Dendritic cell treated with granulocyte-macrophage colony-stimulating factor and Interleukin-4, amounts not matched to agents 40 ng/mL and 50 ng/mL, for 4 days (primary cell): ENCODE results near the gene IL6ST.
"Not testable (repeated sequence)": the region's sequence is repeated elsewhere in the genome, so short reads cannot be mapped to it uniquely, and the experiment has no call there.

Source experiments
- H3K27ac Mint-ChIP-seq: one replicate; pipeline ENCODE4 v1.8.0; 2022; ENCODE audit warnings: mild to moderate bottlenecking, mixed read lengths
- H3K27me3 Mint-ChIP-seq: one replicate; pipeline ENCODE4 v1.8.0; 2022; ENCODE audit warnings: mild to moderate bottlenecking, mixed read lengths
- H3K36me3 Mint-ChIP-seq: one replicate; pipeline ENCODE4 v1.8.0; 2022; ENCODE audit warnings: low read depth, mixed read lengths
- H3K4me1 Mint-ChIP-seq: one replicate; pipeline ENCODE4 v1.8.0; 2022; ENCODE audit warnings: low read depth, mixed read lengths
- H3K4me3 Mint-ChIP-seq: one replicate; pipeline ENCODE4 v1.8.0; 2022; ENCODE audit warnings: mild to moderate bottlenecking, moderate library complexity, mixed read lengths
- H3K9me3 Mint-ChIP-seq: one replicate; pipeline ENCODE4 v1.8.0; 2022; ENCODE audit warnings: mixed read lengths
- intact Hi-C: fragments of 100-400 bp; cut with micrococcal nuclease; formaldehyde crosslinking; loops from one replicate; pipeline ENCODE4 v1.15.0; 2022

The IL6ST gene

DNA sequence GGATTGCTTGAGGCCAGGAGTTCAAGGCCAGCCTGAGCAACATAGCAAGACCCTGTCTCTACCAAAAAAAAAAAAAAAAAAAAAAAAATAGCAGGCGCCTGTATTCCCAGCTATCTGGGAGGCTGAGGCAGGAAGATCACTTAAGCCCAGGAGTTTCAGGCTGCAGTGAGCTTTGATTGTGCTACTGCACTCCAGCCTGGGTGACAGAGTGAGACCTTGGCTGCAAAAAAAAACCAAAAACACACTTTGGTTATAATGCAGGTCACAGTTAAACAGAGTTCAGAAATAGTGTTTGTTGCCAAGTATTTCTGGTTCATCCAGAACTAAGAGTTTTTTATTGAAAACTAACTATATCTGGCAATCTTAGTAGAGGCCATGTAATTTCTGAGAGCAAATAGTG, 24.1 kb upstream of the IL6ST start:
- H3K27ac Mint-ChIP-seq = peak overlapping the region; percentile 56
- no peak overlapping the region for H3K4me3 Mint-ChIP-seq
- intact Hi-C loops = no loop called here
- peaks cover 10% of the 10 kb centered on the region for H3K9me3 Mint-ChIP-seq
- no peaks in the 10 kb centered on the region for H3K36me3 Mint-ChIP-seq
- H3K4me1 Mint-ChIP-seq = peaks cover 22% of the 10 kb centered on the region
- H3K27me3 Mint-ChIP-seq = no peaks in the 10 kb centered on the region

DNA sequence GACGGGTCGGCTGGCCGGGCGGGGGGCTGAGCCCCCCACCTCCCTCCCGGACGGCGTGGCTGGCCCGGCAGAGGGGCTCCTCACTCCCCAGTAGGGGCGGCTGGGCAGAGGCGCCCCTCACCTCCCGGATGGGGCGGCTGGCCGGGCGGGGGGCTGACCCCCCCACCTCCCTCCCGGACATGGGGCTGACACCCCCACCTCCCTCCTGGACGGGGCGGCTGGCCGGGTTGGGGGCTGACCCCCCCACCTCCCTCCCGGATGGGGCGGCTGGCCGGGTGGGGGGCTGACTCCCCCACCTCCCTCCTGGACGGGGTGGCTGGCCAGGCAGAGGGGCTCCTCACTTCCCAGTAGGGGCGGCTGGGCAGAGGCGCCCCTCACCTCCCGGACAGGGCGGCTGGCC, 19.9 kb upstream of the IL6ST start:
- H3K27me3 Mint-ChIP-seq, intact Hi-C loops, H3K4me3 Mint-ChIP-seq, H3K36me3 Mint-ChIP-seq, H3K27ac Mint-ChIP-seq: not testable (repeated sequence)
- Mint-ChIP-seq H3K9me3 (peaks cover 10% of the 10 kb centered on the region), H3K4me1 (peaks cover 21% of the 10 kb centered on the region)

DNA sequence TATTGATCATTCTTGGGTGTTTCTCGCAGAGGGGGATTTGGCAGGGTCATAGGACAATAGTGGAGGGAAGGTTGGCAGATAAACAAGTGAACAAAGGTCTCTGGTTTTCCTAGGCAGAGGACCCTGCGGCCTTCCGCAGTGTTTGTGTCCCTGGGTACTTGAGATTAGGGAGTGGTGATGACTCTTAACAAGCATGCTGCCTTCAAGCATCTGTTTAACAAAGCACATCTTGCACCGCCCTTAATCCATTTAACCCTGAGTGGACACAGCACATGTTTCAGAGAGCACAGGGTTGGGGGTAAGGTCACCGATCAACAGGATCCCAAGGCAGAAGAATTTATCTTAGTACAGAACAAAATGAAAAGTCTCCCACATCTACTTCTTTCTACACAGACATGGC, 19.2 kb upstream of the IL6ST start:
- H3K4me3 Mint-ChIP-seq, intact Hi-C loops, H3K27ac Mint-ChIP-seq, H3K36me3 Mint-ChIP-seq, H3K27me3 Mint-ChIP-seq: not testable (repeated sequence)
- H3K9me3 Mint-ChIP-seq = peaks cover 10% of the 10 kb centered on the region
- peaks cover 13% of the 10 kb centered on the region for H3K4me1 Mint-ChIP-seq

DNA sequence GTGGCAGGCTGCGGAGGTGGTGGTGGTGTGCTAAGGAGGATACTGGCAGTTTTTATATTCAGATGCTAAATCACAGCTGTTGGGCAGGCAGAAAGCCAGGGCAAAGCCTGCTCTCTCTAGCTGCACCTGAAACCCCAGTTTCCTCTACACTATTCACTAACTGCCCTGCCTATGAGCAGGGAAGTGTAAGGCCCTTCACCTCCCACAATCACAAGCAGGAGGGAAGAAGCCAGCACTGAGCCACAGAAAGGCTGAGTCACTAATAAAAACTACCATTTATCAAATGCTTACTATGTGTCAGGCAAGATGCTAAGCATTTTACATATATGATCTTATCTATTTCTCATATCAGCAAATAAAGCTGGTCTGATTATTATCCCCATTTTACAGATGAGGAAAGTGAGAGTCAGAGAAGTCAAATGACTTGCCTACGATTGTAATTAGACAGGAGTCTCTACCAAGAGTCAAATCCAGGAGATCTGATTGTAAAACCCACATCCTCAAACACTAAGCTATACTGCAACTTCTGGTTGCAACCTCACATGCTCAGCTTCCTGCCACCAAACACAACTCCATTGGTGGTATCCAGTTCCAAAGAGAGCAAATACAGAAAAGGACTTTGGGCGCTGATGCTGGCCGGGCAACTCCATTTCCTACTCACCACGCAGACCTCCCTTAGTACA, 17.7 kb upstream of the IL6ST start:
- no peaks in the 10 kb centered on the region for H3K27me3 Mint-ChIP-seq
- peaks cover 13% of the 10 kb centered on the region for H3K4me1 Mint-ChIP-seq
- H3K27ac Mint-ChIP-seq = no peak overlapping the region
- H3K4me3 Mint-ChIP-seq = no peak overlapping the region
- no peaks in the 10 kb centered on the region for H3K36me3 Mint-ChIP-seq
- intact Hi-C loops = no loop called here
- H3K9me3 Mint-ChIP-seq = peaks cover 10% of the 10 kb centered on the region

DNA sequence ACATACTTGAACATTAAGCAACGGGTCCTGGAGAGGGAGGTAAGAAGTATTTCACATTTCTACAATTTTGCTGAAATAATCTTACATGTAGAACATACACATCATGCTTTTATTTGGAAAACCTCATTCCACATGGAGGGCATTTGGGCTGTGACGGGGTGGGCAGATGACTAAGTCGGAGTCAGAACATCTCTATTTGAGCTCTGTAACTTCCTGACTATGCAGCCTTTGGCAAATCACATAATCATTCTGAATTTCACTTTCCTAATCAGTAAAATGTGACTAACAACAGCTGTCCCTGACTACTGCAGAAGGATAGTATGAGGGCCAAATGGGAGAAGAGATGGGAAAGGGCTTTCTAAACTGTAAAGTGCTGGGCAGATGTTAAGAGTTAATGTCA, 17.1 kb upstream of the IL6ST start:
- H3K4me1 Mint-ChIP-seq = peaks cover 13% of the 10 kb centered on the region
- H3K27ac Mint-ChIP-seq = no peak overlapping the region
- no peaks in the 10 kb centered on the region for H3K36me3 Mint-ChIP-seq
- H3K9me3 Mint-ChIP-seq = peaks cover 10% of the 10 kb centered on the region
- no peaks in the 10 kb centered on the region for H3K27me3 Mint-ChIP-seq
- H3K4me3 Mint-ChIP-seq = no peak overlapping the region
- intact Hi-C loops = no loop called here

DNA sequence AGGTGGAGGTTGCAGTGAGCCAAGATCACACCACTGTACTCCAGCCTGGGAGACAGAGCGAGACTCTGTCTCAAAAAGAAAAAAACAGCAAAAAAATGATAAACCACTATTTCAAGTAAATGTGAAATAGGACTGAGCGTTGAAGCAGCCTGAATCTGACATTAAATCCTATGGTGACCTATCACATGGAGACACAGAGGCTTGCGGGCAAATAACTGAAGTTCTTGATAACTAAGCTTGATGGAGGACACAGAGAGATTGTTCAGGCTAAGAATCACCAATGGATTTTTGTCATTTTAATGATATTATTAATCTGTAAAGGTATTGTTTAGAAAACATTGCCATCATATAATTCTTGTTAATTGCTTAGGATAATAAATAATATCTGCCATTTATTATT, 15.7 kb upstream of the IL6ST start:
- peaks cover 19% of the 10 kb centered on the region for H3K4me1 Mint-ChIP-seq
- no peak overlapping the region for H3K27ac Mint-ChIP-seq
- H3K4me3 Mint-ChIP-seq = no peak overlapping the region
- no peaks in the 10 kb centered on the region for H3K27me3 Mint-ChIP-seq
- intact Hi-C loops = no loop called here
- H3K36me3 Mint-ChIP-seq = no peaks in the 10 kb centered on the region
- H3K9me3 Mint-ChIP-seq = no peaks in the 10 kb centered on the region

DNA sequence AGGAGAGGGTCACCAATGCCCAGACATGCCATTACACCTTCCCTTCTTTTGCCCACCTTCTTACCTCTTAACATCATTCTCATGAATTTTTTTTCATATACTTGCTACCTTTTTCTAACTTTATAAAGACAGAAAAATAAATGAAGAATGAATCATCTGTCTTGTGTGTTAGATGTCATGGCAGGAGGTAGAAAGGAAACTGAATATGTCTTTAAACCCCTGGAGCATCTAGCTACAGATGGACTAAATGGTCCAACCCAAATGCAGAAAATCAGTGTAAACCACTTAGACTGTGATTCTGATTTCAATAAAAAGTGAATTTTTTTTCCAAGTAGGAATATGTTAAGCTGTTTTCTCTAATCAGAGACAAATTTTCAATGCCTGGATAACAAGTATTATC, 11.8 kb upstream of the IL6ST start:
- Mint-ChIP-seq H3K4me1 (peaks cover 27% of the 10 kb centered on the region), H3K36me3 (no peaks in the 10 kb centered on the region), H3K27ac (no peak overlapping the region), H3K27me3 (peaks cover 1% of the 10 kb centered on the region), H3K9me3 (no peaks in the 10 kb centered on the region), H3K4me3 (no peak overlapping the region)
- intact Hi-C loops = no loop called here

DNA sequence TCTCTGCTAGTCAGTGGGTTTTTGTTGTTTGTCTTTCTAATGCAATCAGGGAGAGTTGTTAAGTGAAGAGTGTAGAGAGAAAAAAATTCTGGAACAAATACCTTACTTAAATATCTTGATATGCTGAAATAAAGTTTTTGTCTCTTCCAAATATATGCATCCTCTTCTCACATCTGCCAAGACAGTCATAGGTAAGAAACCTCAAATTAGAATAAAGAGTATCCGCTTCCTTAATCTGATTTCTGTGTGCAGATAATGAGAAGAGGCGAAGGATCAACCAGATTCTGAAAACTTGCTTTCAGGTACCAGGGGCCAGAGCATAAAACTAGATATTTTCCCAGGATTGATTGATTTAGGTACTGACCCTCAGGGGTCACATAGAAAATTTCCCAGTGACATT, 11.3 kb upstream of the IL6ST start:
- intact Hi-C loops = no loop called here
- Mint-ChIP-seq H3K27ac (no peak overlapping the region), H3K4me3 (no peak overlapping the region), H3K9me3 (no peaks in the 10 kb centered on the region), H3K4me1 (peaks cover 27% of the 10 kb centered on the region), H3K27me3 (peaks cover 1% of the 10 kb centered on the region), H3K36me3 (no peaks in the 10 kb centered on the region)

DNA sequence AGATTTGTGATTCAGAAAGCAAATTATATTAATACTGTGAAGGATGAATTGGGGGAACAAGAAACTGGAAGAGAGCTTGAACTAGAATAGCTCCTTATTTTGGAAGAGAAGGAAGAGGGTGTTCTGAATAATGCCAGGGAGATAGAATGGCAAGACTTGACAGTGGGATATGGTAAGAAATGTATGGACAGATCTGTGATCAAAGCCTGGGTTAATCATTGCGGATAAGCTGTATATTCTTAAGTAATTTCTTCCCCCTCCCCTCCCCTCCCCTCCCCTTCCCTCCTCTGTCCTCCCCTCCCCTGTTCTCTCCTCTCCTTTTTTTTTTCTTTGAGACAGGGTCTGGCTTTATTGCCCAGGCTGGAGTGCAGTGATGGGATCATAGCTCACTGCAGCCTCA, 10.1 kb upstream of the IL6ST start:
- H3K36me3 Mint-ChIP-seq = no peaks in the 10 kb centered on the region
- H3K4me3 Mint-ChIP-seq = no peak overlapping the region
- no peak overlapping the region for H3K27ac Mint-ChIP-seq
- peaks cover 1% of the 10 kb centered on the region for H3K27me3 Mint-ChIP-seq
- intact Hi-C loops = no loop called here
- H3K9me3 Mint-ChIP-seq = no peaks in the 10 kb centered on the region
- peaks cover 27% of the 10 kb centered on the region for H3K4me1 Mint-ChIP-seq

DNA sequence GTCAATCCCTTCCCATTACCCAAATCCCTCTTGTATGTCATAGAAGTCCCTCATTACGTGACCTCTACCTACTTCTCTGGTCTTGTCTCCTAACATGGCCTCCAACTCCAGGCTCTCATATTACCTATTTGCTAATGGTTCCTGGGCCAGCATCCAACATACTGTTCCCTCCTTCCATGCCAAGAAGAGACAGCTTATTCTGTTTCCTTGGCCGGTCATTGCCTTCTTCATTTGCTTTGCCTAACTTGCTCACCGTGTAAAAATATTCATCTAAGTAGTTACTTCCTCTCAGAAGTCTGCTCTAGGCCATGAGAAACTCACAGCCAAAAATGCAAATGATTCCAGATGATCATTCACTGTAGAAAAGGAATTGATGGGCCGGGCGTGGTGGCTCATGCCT, 8.9 kb upstream of the IL6ST start:
- H3K36me3 Mint-ChIP-seq = no peaks in the 10 kb centered on the region
- intact Hi-C loops = no loop called here
- H3K27ac Mint-ChIP-seq = no peak overlapping the region
- peaks cover 1% of the 10 kb centered on the region for H3K27me3 Mint-ChIP-seq
- H3K9me3 Mint-ChIP-seq = no peaks in the 10 kb centered on the region
- no peak overlapping the region for H3K4me3 Mint-ChIP-seq
- H3K4me1 Mint-ChIP-seq = peaks cover 27% of the 10 kb centered on the region

DNA sequence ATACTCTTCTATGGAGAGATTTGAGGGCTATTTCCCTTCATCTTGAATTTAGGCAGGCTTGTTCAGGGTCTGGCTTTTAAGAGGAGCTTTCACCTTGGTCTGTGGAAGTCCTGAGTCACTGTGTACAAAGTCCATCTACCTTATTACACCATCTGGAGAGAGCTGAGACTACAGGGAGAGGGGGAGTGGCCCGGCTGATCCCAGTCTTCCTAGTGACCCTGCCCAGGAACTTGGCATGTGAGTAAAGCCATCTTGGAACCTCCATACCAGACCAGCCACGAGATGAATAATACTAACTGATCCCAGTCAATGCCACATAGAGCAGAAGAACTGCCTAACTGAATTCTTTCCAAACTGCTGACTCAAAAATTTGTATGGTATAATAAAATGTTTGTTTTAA, 8.4 kb upstream of the IL6ST start:
- Mint-ChIP-seq H3K4me1 (peaks cover 28% of the 10 kb centered on the region), H3K4me3 (no peak overlapping the region), H3K9me3 (no peaks in the 10 kb centered on the region), H3K36me3 (no peaks in the 10 kb centered on the region), H3K27me3 (peaks cover 1% of the 10 kb centered on the region), H3K27ac (no peak overlapping the region)
- intact Hi-C loops = no loop called here

DNA sequence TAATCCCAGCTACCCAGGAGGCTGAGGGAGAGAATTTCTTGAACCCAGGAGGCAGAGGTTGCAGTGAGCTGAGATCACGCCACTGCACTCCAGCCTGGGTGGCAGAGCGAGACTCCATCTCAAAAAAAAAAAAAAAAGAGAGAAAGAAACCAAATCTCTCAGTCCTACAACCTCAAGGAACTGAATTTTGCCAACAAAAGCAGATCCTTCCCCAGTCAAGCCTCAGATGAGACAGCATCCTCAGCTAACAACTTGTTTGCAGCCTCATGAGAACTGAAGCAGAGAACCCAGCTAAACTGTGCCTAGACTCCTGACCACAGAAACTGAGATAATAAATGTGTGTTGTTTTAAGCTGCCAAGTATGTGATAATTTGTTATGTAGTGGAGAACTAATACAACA, 7.5 kb upstream of the IL6ST start:
- Mint-ChIP-seq H3K36me3 (no peaks in the 10 kb centered on the region), H3K4me3 (no peak overlapping the region), H3K9me3 (no peaks in the 10 kb centered on the region), H3K4me1 (peaks cover 36% of the 10 kb centered on the region), H3K27me3 (peaks cover 1% of the 10 kb centered on the region), H3K27ac (no peak overlapping the region)
- intact Hi-C loops = no loop called here

DNA sequence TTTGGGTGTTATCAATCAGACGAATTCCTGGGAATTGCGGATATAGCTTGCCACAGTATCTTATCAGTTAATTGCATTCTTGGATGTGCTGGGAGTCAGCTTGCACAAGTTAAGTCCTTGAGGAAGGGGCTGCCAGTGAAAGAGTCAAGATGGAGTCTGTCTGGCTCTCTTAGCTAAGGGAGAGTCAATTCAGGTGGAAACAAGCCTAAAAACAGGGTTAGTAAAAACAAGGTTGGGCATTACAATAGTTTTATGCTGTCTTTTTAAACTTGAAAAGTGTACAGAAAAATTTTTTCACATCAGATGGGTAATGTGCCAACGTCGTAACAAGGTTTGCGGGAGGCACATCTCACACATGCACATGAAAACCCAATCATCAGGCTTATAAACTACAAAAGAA, 5.5 kb upstream of the IL6ST start:
- H3K36me3 Mint-ChIP-seq, H3K27me3 Mint-ChIP-seq, H3K9me3 Mint-ChIP-seq, H3K4me3 Mint-ChIP-seq, H3K27ac Mint-ChIP-seq, intact Hi-C loops: not testable (repeated sequence)
- peaks cover 35% of the 10 kb centered on the region for H3K4me1 Mint-ChIP-seq

DNA sequence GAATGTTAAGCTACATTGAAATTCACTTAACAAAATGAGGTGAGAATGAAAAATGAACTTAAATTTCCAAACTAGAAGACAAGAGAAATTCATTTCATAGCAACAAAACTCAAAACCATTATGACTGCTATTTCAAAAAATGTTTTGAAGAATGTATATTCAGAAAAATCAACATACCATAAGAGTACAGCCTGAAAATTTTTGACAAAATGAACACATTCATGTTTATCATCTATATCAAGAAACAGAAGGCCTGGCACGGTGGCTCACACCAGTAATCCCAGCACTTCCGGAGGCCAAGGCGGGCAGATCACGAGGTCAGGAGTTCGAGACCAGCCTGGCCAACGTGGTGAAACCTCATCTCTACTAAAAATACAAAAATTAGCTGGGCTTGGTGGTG, 4.2 kb upstream of the IL6ST start:
- no peaks in the 10 kb centered on the region for H3K27me3 Mint-ChIP-seq
- no peaks in the 10 kb centered on the region for H3K9me3 Mint-ChIP-seq
- H3K27ac Mint-ChIP-seq = no peak overlapping the region
- peaks cover 27% of the 10 kb centered on the region for H3K4me1 Mint-ChIP-seq
- peaks cover 12% of the 10 kb centered on the region for H3K36me3 Mint-ChIP-seq
- intact Hi-C loops = loop anchor here (10.0 kb wide), 1 partner anchor 166 kb away; no protein-coding TSS in a partner anchor
- H3K4me3 Mint-ChIP-seq = no peak overlapping the region

DNA sequence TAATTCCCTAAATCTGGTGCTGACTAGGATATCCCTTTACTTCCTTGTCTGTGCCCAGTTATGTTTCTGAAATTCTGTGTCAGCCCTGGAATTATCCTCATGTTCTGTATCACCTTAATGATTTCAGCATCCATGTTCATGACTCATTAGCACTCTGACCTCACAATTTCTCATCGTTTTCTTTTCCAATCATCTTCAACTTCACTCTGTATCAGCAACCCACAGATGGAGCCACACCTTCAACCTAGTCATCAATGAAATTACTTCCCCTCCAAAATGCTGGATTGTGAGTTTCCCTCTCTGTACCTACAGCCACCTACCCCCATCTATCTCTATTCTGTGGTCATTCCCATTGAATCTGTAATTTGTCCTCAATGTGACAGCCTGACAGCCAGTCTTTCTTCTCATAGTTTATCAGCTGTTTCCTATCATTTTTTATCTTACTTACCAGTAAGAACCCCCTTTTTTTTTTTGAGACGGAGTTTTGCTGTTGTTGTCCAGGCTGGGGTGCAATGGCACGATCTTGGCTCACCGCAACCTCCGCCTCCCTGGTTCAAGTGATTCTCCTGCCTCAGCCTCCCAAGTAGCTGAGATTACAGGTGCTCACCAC, 3.1 kb upstream of the IL6ST start:
- H3K4me3 Mint-ChIP-seq = no peak overlapping the region
- H3K27ac Mint-ChIP-seq = no peak overlapping the region

More for the DNA sequence above, 3.1 kb upstream of the IL6ST start:
- Mint-ChIP-seq H3K27me3 (no peaks in the 10 kb centered on the region), H3K36me3 (peaks cover 17% of the 10 kb centered on the region), H3K9me3 (no peaks in the 10 kb centered on the region), H3K4me1 (peaks cover 18% of the 10 kb centered on the region)
- intact Hi-C loops = loop anchor here (10.0 kb wide), 1 partner anchor 167 kb away; no protein-coding TSS in a partner anchor
